ENCODE measurements around the gene SNX32.

SNX32 gene

DNA sequence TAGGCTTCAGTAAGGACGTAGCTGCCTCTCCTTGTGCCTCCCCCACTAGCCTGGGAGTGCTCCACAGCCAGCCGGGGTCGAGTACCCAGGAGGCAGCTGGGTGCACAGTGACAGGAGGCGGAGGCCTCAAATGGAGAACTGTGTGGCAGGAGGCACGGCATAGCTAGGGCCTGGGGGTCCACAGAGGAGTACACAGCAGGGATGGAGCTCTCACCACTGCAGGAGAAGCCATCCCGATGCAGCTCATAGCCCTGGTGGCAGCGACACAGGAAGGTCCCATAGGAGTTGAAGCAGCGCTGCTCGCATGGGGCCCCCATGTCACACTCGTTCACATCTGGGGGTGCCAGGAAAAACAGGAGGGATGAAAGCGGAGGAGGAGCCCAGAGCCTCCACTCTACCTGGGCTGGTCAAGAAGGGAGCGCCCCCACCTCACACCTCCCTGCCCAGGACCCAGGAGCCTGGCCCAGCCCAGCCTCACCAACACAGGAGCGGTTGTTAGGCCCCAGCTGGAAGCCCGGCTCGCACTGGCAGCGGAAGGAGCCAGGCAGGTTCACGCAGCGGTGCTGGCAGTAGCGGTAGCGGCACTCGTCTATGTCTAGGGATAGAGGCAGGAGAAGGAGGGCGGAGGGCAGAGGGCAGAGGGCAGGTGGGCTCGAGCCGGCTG, 36.0 kb downstream of the SNX32 start:
- no peak for DNase-seq

DNA sequence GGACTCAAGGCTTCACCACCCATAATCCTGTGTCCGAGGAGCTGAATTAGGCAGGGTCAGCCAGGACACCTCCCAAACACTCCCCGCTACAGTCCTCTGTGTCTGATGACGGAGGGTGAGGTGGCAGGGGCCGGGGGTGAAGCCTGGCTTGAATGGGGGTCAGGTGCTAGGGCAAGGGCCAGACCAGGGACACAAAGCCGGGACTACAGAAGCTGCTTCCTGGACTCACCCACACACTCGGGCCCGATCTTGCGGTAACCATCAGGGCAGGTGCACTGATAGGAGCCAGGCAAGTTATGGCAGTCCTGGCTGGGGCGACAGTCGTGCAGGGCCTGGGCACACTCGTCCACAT, 36.5 kb downstream of the SNX32 start:
- no peak for DNase-seq

DNA sequence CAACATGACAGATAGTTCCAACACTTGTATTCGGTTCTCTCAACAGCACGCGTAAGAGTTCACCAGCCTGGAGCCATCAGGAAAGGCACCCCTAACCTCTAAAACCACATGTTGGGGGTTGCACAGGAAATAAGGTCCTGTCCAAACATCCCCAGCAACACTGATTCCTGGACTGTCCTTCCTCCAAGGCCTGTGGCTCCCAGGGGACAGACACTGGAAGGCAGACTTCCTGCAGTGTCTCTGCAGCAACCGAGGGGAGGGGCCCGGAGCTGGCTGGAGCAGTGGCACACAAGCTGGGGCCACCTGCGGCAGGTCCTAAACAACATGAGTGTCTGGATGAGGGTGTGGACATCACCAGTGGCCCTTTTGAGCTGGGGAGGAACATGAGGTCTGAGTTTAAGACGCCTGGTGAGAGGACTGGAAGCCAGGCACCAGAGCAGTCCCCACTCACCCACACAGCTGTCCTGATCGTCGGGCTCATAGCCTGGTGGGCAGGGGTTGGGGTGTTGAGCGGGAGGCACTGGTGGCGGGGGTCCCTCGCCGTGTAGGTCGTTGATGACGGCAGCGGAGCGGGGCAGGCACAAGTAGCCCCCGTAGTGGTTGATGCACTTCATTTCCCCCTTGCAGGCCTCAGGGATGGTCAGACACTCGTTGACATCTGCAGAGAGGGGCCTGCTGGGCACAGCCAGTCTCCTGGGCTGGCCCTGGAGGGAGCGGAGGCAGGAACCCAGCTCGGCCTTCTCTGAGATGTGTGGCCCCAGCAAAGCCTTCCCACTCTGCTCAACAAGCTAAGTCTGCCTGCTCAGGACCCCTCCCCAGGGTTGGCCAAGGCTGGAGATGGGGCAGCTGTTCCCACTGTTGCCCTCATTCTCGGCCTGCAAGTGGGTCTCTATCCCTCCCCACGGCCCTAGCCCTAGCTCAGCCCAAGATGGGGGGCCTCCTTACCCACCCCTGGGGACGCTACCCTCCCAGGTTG, 37.2 kb downstream of the SNX32 start:
- DNase-seq: no peak

DNA sequence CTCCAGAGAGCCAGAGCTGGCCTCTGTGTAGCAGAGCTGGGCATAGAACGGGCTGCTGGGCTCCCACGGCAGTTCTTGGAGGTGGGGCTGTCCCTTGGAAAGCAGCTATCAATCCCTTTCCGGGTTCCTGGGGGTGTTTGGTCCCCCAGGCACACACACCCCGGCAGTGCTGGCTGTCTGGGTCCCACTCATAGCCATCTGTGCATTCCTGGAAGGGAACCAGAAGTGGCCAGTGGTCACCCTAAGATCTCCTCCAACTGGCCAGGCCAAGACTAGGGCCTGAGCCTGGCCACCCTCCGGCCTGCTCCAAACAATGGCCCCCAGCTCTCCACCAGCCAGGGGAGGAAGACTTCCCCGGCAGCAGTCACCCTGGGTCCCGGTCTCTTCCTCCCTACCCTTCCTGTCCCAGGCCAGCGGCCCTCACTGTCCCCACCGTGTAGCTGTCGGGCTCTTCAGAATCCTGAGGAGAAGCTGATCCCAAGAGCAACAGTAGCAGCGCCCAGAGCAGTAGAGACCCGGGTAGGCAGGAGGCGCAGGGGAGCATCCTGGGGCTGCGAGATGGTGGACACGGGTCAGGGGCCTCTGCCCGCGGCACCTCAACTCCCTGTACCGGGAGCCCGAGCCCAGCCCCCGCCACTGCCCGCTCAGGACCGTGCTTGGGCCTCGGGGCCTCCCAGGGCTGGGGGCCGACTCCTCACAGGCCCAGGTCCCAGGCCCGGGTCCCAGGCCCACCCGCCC, 38.2 kb downstream of the SNX32 start:
- DNase-seq: no peak

DNA sequence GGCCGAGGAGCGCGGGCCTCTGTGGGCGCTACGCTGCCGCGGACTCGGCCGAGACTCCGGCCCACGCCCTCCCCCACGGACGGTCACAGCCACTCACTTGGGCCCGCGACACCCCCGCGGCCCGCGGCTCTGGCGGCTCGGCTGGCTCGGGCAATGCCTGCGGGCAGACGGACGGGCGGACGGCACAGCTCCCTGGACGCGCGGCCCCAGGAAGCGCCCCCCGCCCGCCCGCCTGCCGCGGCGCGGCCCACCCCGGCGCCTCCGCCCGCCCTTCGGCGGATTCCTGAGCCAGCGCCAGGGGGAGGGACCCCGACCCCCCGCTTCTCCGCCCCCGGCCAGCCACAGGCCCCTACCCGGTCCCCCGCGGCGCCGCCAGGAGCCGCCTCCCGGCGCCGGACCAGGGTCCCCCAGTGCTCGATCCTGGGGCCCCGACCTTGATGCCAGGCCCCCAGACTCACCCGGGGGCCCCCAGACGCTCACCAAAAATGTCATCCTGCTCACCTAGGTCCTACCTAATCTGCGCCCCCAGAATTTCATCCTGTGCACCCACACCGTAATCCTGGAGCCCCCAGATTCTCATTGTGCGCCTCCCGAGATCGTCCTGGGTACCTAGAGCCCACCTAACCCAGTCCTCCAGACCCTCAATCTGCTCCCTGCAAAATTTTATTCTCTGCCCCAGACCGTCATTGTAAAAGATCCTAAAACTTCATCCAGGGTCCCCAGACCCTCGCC, 39.0 kb downstream of the SNX32 start, which contains the start of gene EFEMP2:
TSS of gene EFEMP2 (minus strand) at position 215 of the 732 bp plus-strand sequence. CDS start 446 bp downstream, outside the sequence.
- DNase-seq: no peak

DNA sequence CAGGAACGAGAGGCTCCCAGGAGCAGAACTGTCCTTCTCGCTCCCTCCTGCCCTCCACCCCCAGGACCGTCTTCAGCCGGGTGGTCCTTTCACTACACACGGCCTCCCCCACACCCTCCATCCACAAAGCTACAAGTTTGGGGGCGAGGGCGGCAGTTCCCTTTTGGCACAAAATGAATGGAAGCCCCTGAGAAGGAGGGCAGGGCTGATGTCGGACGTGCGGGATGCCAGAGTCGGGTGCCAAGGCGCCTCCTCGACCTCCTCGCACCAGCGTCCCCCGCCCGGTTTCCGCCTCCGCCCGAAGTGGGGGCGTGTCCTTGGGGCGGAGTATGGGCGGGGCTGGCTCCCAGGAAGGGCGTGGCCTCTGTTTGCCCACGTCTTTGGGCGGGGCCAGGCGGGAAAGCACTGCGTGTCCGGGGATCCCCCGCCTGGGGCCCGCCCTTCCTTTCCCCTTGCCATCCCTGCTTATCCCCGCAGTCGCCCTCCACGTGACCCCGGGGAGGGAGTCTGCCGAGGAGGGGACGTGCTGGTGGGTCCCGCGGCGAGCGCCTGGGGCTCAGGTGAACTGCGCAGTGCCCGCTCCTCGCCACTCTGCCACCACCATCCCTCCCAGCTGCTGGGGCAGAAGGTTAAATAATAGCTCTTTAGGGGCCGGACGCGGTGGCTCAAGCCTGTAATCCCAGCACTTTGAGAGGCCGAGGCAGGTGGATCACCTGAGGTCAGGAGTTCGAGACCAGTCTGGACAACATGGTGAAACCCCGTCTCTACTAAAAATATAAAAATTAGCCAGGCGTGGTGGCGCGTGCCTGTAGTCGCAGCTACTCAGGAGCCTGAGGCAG, 39.8 kb downstream of the SNX32 start:
- peak; percentile 34 for DNase-seq

DNA sequence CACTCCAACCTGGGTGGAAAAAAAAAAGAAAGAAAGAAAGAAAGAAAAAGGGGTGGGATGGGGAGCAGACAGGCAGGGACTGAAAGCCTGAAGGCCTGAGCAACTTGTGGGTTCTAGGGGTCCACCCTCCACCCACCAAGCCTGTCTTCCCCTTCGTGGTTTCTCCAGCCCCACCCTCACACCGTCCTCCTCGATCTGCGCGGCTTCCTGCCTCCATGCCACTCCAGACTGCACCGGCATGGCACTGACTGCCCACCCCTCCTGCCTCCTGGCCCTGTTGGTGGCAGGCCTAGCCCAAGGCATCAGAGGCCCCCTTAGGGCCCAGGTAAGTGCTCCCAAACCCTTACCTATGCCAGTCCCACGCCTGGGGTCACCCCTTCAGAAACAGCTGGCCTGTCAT, 45.9 kb downstream of the SNX32 start, which contains the start of gene CTSW:
TSS of gene CTSW (plus strand) at position 221 of the 400 bp plus-strand sequence. CDS start at position 239, 18 bp downstream.
- DNase-seq: no peak

DNA sequence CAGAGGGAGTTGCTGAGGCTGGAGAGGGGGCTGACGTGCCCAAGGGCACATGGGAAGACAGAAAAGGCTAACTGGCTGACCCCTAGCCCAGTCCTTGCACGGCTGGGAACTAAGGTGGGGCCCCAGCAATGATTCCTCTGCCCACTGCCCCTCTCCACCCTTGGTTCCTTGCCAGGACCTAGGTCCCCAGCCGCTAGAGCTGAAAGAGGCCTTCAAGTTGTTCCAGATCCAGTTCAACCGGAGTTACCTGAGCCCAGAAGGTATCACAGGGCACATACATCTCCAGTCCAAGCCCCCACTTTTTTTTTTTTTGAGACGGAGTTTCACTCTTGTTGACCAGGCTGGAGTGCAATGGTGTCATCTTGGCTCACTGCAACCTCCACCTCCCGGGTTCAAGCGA, 46.3 kb downstream of the SNX32 start:
- DNase-seq: no peak

DNA sequence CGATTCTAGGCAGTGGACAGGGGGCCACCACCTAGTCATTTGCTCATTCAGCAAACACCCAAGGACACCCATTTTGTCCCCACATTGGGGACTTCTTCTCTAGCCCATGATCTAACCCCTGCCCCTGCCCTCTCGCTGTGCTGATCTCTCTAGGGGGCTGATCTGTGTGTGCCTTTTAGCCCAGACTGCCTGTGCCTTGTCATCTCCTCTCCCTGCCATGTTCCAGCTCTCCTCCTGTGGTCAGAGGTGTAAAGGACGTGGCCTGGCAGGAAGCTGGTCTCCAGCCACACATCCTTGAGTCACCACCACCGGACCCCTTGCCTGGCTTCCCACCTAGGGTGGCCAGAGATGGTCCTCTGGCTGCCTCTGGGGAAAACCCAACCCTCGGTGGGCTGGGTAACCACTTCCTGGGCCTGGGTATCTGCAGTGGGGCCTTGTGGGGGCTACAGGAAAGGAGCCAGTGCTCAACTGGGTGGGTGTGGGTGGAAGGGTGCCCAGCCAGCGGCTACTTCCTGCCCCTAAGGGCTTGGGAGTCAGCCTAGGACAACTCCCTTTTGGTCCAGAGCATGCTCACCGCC, 47.2 kb downstream of the SNX32 start:
- no peak for DNase-seq

DNA sequence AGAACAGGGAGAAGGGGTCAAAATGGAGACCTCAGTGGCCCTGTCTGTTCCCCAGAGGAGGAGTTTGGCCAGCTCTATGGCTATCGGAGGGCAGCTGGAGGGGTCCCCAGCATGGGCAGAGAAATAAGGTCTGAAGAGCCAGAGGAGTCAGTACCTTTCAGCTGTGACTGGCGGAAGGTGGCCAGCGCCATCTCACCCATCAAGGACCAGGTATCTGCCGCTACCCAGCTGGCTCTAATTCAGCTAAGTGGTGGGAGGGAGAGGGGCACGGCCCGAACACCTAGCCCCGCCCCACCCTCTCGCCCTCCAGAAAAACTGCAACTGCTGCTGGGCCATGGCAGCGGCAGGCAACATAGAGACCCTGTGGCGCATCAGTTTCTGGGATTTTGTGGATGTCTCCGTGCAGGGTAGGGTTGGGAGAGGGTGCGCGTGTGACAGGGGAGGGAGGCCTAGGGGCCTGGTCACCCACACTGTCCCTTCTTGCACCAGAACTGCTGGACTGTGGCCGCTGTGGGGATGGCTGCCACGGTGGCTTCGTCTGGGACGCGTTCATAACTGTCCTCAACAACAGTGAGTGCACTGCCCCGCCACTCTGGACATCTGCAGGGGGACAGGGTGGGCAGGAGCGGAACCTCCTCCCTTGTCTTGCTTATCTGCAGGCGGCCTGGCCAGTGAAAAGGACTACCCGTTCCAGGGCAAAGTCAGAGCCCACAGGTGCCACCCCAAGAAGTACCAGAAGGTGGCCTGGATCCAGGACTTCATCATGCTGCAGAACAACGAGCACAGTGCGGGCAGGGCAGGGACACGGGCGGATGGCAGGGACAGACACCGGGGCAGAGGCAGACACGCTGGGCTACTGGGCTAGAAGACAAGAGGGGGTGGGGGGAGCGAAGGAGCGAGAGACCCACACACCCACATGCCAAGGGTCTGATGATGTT, 48.6 kb downstream of the SNX32 start:
- no peak for DNase-seq

DNA sequence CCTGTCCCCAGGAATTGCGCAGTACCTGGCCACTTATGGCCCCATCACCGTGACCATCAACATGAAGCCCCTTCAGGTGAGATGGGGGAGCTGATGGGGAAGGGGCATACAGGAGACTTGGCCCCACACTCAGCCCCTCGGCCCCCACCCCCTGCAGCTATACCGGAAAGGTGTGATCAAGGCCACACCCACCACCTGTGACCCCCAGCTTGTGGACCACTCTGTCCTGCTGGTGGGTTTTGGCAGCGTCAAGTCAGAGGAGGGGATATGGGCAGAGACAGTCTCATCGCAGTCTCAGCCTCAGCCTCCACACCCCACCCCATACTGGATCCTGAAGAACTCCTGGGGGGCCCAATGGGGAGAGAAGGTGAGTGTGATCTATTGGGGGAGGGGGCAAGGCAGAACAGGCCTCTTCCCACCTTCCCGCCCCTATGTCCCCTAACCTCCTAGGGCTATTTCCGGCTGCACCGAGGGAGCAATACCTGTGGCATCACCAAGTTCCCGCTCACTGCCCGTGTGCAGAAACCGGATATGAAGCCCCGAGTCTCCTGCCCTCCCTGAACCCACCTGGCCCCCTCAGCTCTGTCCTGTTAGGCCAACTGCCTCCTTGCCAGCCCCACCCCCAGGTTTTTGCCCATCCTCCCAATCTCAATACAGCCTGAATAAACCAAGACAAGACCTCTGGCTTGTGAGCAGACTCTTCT, 49.4 kb downstream of the SNX32 start:
- DNase-seq: no peak

DNA sequence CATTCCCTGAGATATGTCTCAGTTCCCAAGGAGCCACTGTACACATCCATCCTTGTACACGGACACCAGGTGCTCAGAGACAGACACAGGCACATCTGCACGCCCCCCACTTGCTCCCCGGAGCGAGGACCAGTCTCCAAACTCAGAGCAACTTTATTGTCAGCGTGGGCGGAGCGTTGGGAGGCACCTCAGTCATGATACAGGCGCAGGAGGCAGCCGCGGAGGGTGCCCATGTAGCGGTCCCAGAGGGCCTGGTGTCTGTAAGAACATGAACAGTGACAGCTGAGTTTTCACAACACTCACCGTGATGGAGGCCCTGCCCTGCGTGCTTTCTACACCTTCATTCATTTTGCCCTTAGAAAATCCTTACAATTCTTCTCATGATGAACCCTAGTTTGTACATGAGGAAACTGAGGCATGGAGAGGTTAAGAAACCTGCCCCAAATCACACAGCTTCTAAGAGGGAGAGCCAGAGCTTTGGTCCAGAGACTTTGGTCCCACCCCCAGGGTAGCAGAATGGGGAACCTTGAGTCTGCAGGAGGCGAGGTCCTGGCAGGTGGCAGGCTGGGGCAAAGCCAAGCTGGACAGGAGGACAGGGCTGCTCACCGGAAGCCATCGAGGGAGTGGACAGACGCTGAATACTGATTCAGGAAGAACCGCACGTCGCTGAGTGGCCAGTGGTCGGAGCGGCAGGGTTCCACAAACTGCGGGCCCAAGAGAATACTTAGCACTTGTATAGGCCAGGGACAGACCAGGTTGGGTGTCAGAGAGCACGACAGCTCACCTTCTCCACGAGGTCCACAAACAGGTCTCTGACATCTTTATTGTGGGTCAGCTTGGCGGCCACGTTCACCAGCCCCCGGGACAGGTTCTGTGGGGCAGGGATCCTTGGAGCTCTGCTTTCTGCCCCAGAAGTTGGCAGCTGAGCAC, 50.3 kb downstream of the SNX32 start:
- DNase-seq: no peak

DNA sequence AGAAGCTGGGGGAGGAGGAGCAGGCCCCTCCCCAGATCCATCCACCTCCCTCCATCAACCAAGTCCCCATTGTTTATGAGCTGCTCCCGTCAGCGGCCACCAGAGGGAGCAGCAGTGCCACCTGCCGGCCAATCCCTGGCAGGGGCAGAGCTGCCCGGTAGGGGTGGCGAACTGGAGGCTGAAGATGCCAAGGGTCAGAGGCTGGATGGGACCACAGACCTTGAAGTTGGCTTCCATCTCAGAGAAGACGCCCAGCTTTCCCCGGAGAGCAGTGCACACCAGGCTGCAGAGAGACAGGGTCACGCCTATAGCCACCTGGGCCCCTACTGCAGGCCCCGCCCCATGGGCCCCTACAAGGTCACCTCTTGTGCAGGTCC, 50.9 kb downstream of the SNX32 start:
- DNase-seq: no peak

DNA sequence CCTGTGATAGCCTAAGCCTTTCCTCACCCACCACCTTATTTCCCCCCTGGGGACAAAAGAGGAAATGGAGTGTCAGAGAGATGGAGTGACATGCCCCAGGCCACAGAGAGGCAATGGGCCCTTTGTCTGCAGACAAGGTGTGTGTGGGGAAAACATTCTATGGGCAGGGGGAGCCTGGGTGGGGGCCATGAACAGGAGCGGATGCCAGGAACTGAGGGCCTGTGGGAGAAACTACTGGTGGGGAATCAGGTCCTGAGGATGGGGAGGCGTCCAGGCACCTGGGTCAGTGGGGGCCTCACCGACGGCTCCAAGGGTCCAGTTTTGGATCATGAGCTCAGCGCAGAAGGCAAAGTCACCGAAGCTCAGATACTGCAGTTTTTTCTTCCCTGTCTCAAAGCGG, 51.5 kb downstream of the SNX32 start:
- no peak for DNase-seq

DNA sequence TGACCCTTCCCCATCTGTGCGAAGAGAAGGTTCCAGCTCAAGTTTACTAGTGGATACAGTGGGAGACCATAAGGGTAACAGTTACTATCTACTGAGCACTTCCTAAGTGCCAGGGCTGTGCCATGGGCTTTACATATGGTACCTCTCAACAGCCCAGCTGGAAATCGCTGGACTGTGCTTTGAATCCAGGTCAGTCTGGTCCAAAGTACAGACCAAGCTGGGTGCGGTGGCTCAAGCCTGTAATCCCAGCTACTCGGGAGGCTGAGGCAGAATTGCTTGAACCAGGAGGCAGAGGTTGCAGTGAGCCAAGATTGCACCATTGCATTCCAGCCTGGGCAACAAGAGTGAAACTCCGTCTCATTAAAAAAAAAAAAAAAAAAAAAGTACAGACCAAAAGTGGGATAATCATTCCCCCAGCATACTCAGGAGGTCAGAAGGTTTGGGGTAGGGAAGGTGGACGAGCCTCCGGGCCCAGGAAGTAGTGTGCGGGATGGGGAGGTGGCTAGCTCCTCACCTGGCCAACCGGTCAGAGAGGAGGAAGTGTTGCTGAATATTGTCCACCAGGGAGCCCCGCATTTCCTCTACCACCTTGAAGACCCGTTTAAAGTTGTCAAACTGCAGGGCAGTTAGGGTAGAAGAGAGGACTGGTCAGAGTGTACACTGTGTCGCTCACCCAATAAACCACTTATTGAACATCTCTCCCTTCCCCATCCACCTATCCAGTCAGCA, 52.2 kb downstream of the SNX32 start:
- no peak for DNase-seq

DNA sequence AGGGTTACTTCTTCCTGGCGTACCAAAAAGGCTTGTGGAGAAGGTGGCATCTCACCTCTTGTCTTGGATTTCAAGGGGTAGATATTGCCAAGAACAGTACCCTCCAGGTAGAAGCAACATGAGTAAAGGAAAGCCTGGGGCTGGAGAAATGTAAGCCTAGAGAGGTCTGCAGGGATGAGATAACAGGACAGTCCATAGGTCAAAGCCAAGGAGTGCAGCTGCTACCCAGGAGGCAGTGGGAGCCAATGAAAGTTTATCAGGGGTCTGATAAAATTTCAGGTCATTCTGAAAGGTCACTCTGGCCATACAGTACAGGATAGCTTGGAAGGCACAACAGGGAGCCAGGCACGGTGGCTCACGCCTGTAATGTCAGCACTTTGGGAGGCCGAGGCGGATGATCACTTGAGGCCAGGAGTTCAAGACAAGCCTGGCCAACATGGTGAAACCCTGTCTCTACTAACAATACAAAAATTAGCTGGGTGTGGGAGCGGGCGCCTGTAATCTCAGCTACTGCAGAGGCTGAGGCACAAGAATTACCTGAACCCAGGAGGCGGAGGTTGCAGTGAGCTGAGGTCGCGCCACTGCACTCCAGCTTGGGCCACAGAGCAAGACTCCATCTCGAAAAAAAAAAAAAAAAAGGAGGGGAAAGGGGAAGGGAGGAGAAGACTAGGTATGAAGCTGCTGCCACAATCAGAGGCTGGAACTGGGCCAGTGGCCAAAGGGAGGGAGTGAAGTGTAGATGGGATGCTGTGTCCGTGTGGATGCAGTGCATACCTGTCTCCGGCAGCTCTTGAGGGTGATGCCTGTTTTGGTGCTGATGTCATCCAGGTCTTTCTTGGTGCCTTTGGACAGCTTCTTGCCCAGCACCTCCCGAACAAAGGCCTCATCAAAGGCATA, 53.3 kb downstream of the SNX32 start:
- DNase-seq: no peak
